OCI-LY1 (cell line): ENCODE results near the gene RTKN.

ENCODE experiments used
- H2AFZ ChIP-seq: fragments of 200-600 bp; sonication (generic), shearing (Covaris generic); 2 replicates; pipeline ENCODE4 v1.6.0; 2014; ENCODE audit warnings: antibody characterized with exemption, mild to moderate bottlenecking, low read length
- H3F3A ChIP-seq: fragments of 200-600 bp; sonication (generic), shearing (Covaris generic); 2 replicates; pipeline ENCODE4 v1.6.0; 2014; ENCODE audit warnings: mild to moderate bottlenecking, antibody characterized with exemption, low read length, moderate library complexity; ENCODE audit not compliant: insufficient read depth
- H3K27ac ChIP-seq: fragments of 200-600 bp; sonication (generic); 2 replicates; pipeline ENCODE4 v1.5.1; 2014; ENCODE audit warnings: low read length, mixed run types, mild to moderate bottlenecking, low read depth; ENCODE audit not compliant: poor library complexity, severe bottlenecking
- H3K27me3 ChIP-seq: fragments of 200-600 bp; sonication (generic); 2 replicates; pipeline ENCODE4 v1.6.0; 2014; ENCODE audit warnings: antibody characterized with exemption, mild to moderate bottlenecking, low read length, moderate library complexity; ENCODE audit not compliant: insufficient read depth
- H3K36me3 ChIP-seq: fragments of 200-600 bp; sonication (generic); 2 replicates; pipeline ENCODE4 v1.6.1; 2014; ENCODE audit warnings: mild to moderate bottlenecking, antibody characterized with exemption, low read length, moderate library complexity, mixed read lengths; ENCODE audit not compliant: insufficient read depth
- H3K4me1 ChIP-seq: fragments of 200-600 bp; sonication (generic); 2 replicates; pipeline ENCODE4 v1.5.1; 2014; ENCODE audit warnings: mild to moderate bottlenecking, low read length, moderate library complexity; ENCODE audit not compliant: insufficient read depth, severe bottlenecking
- H3K4me2 ChIP-seq: fragments of 200-600 bp; sonication (generic), shearing (Covaris generic); 2 replicates; pipeline ENCODE4 v1.6.1; 2014; ENCODE audit warnings: low read length
- H3K4me3 ChIP-seq: fragments of 200-600 bp; sonication (generic); 2 replicates; pipeline ENCODE4 v1.5.1; 2014; ENCODE audit warnings: low read length, low read depth, mild to moderate bottlenecking, mixed read lengths; ENCODE audit not compliant: poor library complexity, severe bottlenecking
- H3K79me2 ChIP-seq: fragments of 200-600 bp; shearing (Covaris generic); 2 replicates; pipeline ENCODE4 v1.6.1; 2016; ENCODE audit warnings: mixed run types, low read length, mixed read lengths; ENCODE audit not compliant: insufficient read depth
- H3K9ac ChIP-seq: fragments of 200-600 bp; sonication (generic), shearing (Covaris generic); 2 replicates; pipeline ENCODE4 v1.6.1; 2014; ENCODE audit warnings: mild to moderate bottlenecking, low read length, mixed read lengths
- H3K9me2 ChIP-seq: fragments of 200-600 bp; sonication (generic), shearing (Covaris generic); 2 replicates; pipeline ENCODE4 v1.6.1; 2014; ENCODE audit warnings: low read depth, mild to moderate bottlenecking, low read length, mixed read lengths
- H3K9me3 ChIP-seq: fragments of 200-600 bp; shearing (Covaris generic); 2 replicates; pipeline ENCODE4 v1.6.1; 2014; ENCODE audit warnings: low read length, mixed read lengths
- H4K20me1 ChIP-seq: fragments of 200-600 bp; sonication (generic), shearing (Covaris generic); 2 replicates; pipeline ENCODE4 v1.6.0; 2016; ENCODE audit warnings: mild to moderate bottlenecking, low read length; ENCODE audit not compliant: insufficient read depth
- CTCF ChIP-seq: fragments of 200-600 bp; sonication (generic), shearing (Covaris generic); IDR thresholded peaks from 2 replicates; pipeline ENCODE4 v1.5.1; 2017; ENCODE audit warnings: mild to moderate bottlenecking, antibody characterized with exemption, low read length, moderate library complexity, mixed read lengths
- EZH2 ChIP-seq: fragments of 200-600 bp; sonication (generic), shearing (Covaris generic); IDR thresholded peaks from 2 replicates; pipeline ENCODE4 v1.8.0; 2017; ENCODE audit warnings: borderline replicate concordance, mixed run types, mild to moderate bottlenecking, antibody characterized with exemption, low read length, moderate library complexity, mixed read lengths

The RTKN gene

GRCh38 chr2:74425523-74425922 is 16.2 kb downstream of the RTKN start:
- Histone ChIP-seq H3K4me3 (no peak overlapping the region), H3K9me2 (no peaks in the 10 kb centered on the region), H3K36me3 (no peaks in the 10 kb centered on the region), H2AFZ (no peak overlapping the region), H3K9me3 (no peaks in the 10 kb centered on the region), H3K27me3 (no peaks in the 10 kb centered on the region), H3K4me2 (no peak overlapping the region), H4K20me1 (no peaks in the 10 kb centered on the region), H3F3A (no peaks in the 10 kb centered on the region), H3K9ac (no peak overlapping the region), H3K79me2 (no peaks in the 10 kb centered on the region), H3K4me1 (peaks cover 8% of the 10 kb centered on the region), H3K27ac (no peak overlapping the region)
- TF ChIP-seq EZH2 (no peak), CTCF (no peak)

GRCh38 chr2:74424995-74425406 is 16.7 kb downstream of the RTKN start:
- Histone ChIP-seq H3K9ac (no peak overlapping the region), H3K79me2 (no peaks in the 10 kb centered on the region), H3K4me1 (peaks cover 13% of the 10 kb centered on the region), H3K4me2 (no peak overlapping the region), H3K9me3 (no peaks in the 10 kb centered on the region), H4K20me1 (no peaks in the 10 kb centered on the region), H3K4me3 (no peak overlapping the region), H3K27ac (no peak overlapping the region), H3K9me2 (no peaks in the 10 kb centered on the region), H3F3A (no peaks in the 10 kb centered on the region), H2AFZ (no peak overlapping the region), H3K27me3 (no peaks in the 10 kb centered on the region), H3K36me3 (no peaks in the 10 kb centered on the region)
- TF ChIP-seq CTCF = no peak
- no peak for TF ChIP-seq EZH2

GRCh38 chr2:74424139-74424992 is 17.4 kb downstream of the RTKN start:
- TF ChIP-seq CTCF (no peak), EZH2 (no peak)
- H3K27me3 ChIP-seq = no peaks in the 10 kb centered on the region
- no peaks in the 10 kb centered on the region for H3K79me2 ChIP-seq
- no peak overlapping the region for H3K9ac ChIP-seq
- no peaks in the 10 kb centered on the region for H3F3A ChIP-seq
- H4K20me1 ChIP-seq = no peaks in the 10 kb centered on the region
- H3K4me1 ChIP-seq = peaks cover 19% of the 10 kb centered on the region
- H3K4me2 ChIP-seq = no peak overlapping the region
- no peak overlapping the region for H3K27ac ChIP-seq
- no peaks in the 10 kb centered on the region for H3K9me3 ChIP-seq
- no peaks in the 10 kb centered on the region for H3K36me3 ChIP-seq
- no peaks in the 10 kb centered on the region for H3K9me2 ChIP-seq
- no peak overlapping the region for H3K4me3 ChIP-seq
- no peak overlapping the region for H2AFZ ChIP-seq
